ENCODE data around the gene GPR21. TPM values are rescaled to one million over a fixed set of nuclear protein-coding genes. Genes with fewer than 3 reads are reported as not detected.

The GPR21 gene
- total and polyA plus RNA-seq, 2 experiments from 2014 or later = 0.90 TPM; not detected in 1

GRCh38 chr9:123080444-123080843 lies 47.0 kb downstream of the GPR21 start:
- Histone ChIP-seq H3K79me2 (replicated peaks; ENCODE audit: insufficient read depth) (no peaks in the 10 kb centered on the region), H3K27ac (ENCODE audit: low read depth) (no peak overlapping the region), H3K9me2 (ENCODE audit: insufficient read depth) (no peaks in the 10 kb centered on the region), H4K20me1 (replicated peaks; ENCODE audit: insufficient read depth) (no peaks in the 10 kb centered on the region; the same call in 1 of the 2 replicates), H3K27me3 (ENCODE audit: insufficient read depth) (no peaks in the 10 kb centered on the region), H3K4me3 (no peak overlapping the region), H3K4me2 (no peak overlapping the region), H3K36me3 (ENCODE audit: insufficient read depth) (peaks cover 4% of the 10 kb centered on the region), H3F3A (replicated peaks; ENCODE audit: low read depth) (no peaks in the 10 kb centered on the region), H2AFZ (no peak overlapping the region), H3K4me1 (ENCODE audit: insufficient read depth) (peaks cover 20% of the 10 kb centered on the region)
- H3K27me3 Mint-ChIP-seq (ENCODE audit: insufficient read depth, low read depth, poor library complexity) = peaks cover 2% of the 10 kb centered on the region
- TF ChIP-seq ZNF114 (CRISPR knock-in tag; IDR thresholded peaks at IDR 0.05) (no peak), STAT1 (IDR thresholded peaks at IDR 0.05; ENCODE audit: unreplicated experiment) (no peak), CREB1 (CRISPR knock-in tag; IDR thresholded peaks at IDR 0.05; ENCODE audit: low read depth) (no peak), JUNB (IDR thresholded peaks at IDR 0.05; ENCODE audit: unreplicated experiment) (no peak), EZH2 (IDR thresholded peaks at IDR 0.05; ENCODE audit: low read depth, unreplicated experiment) (no peak), CTCF (conservative IDR thresholded peaks at IDR 0.05; ENCODE audit: low read depth in 2 of 2) (no peak), ZNF331 (CRISPR knock-in tag; IDR thresholded peaks at IDR 0.05; ENCODE audit: low read depth) (no peak), EZH2phosphoT487 (IDR thresholded peaks at IDR 0.05; ENCODE audit: unreplicated experiment) (no peak), NANOG (IDR thresholded peaks at IDR 0.05; ENCODE audit: borderline replicate concordance) (no peak), POLR2AphosphoS5 (IDR thresholded peaks at IDR 0.05; ENCODE audit: low read depth) (no peak)
- TF ChIP-seq, protein P1, sequence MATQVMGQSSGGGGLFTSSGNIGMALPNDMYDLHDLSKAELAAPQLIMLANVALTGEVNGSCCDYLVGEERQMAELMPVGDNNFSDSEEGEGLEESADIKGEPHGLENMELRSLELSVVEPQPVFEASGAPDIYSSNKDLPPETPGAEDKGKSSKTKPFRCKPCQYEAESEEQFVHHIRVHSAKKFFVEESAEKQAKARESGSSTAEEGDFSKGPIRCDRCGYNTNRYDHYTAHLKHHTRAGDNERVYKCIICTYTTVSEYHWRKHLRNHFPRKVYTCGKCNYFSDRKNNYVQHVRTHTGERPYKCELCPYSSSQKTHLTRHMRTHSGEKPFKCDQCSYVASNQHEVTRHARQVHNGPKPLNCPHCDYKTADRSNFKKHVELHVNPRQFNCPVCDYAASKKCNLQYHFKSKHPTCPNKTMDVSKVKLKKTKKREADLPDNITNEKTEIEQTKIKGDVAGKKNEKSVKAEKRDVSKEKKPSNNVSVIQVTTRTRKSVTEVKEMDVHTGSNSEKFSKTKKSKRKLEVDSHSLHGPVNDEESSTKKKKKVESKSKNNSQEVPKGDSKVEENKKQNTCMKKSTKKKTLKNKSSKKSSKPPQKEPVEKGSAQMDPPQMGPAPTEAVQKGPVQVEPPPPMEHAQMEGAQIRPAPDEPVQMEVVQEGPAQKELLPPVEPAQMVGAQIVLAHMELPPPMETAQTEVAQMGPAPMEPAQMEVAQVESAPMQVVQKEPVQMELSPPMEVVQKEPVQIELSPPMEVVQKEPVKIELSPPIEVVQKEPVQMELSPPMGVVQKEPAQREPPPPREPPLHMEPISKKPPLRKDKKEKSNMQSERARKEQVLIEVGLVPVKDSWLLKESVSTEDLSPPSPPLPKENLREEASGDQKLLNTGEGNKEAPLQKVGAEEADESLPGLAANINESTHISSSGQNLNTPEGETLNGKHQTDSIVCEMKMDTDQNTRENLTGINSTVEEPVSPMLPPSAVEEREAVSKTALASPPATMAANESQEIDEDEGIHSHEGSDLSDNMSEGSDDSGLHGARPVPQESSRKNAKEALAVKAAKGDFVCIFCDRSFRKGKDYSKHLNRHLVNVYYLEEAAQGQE (IDR thresholded peaks at IDR 0.05; ENCODE audit: unreplicated experiment) = no peak
- peaks cover 38% of the 10 kb centered on the region for H3K4me1 Mint-ChIP-seq
- no peak overlapping the region for H3K4me3 Mint-ChIP-seq
- no peaks in the 10 kb centered on the region for H3K9me3 Mint-ChIP-seq
- ATAC-seq (no peak), DNase-seq (ENCODE audit: low spot score) (no peak)
- H3K27ac Mint-ChIP-seq = no peak overlapping the region
- peaks cover 48% of the 10 kb centered on the region for H3K36me3 Mint-ChIP-seq (ENCODE audit: low read depth)

DNA sequence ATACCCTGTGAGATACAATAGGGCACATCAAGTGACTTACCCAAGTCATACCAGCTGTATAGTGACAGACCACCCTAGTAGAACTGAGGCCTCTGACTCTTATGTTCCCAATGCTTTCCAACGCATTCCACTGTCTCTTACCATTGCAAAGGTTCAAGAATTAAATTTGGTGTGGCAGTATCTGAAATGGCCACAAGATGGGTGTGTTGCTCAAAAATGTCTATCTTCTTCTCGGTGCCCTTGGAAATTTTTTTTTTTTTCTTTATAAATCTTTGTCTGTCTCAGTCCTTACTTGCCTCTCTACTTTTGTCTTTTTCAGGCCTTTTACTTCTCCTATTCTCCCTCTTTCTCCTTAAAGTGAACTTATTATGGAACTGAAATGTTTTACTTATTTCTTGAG lies 48.4 kb downstream of the GPR21 start:
- no peak overlapping the region for H3K27ac Mint-ChIP-seq
- peak; percentile 84 for DNase-seq (ENCODE audit: low spot score)

More for the DNA sequence above, 48.4 kb downstream of the GPR21 start:
- Histone ChIP-seq H3K79me2 (replicated peaks; ENCODE audit: insufficient read depth) (no peaks in the 10 kb centered on the region), H3F3A (replicated peaks; ENCODE audit: low read depth) (no peaks in the 10 kb centered on the region), H3K4me3 (no peak overlapping the region), H3K27ac (ENCODE audit: low read depth) (no peak overlapping the region), H2AFZ (no peak overlapping the region), H3K4me2 (no peak overlapping the region), H3K36me3 (ENCODE audit: insufficient read depth) (peaks cover 4% of the 10 kb centered on the region), H3K27me3 (ENCODE audit: insufficient read depth) (no peaks in the 10 kb centered on the region), H3K9me2 (ENCODE audit: insufficient read depth) (no peaks in the 10 kb centered on the region), H4K20me1 (replicated peaks; ENCODE audit: insufficient read depth) (no peaks in the 10 kb centered on the region; the same call in 1 of the 2 replicates), H3K4me1 (ENCODE audit: insufficient read depth) (peaks cover 17% of the 10 kb centered on the region)
- Mint-ChIP-seq H3K4me1 (peaks cover 33% of the 10 kb centered on the region), H3K27me3 (ENCODE audit: insufficient read depth, low read depth, poor library complexity) (peaks cover 2% of the 10 kb centered on the region), H3K4me3 (no peak overlapping the region), H3K9me3 (no peaks in the 10 kb centered on the region), H3K36me3 (ENCODE audit: low read depth) (peaks cover 51% of the 10 kb centered on the region)
- ATAC-seq = peak; percentile 79
- TF ChIP-seq CTCF (conservative IDR thresholded peaks at IDR 0.05; ENCODE audit: low read depth in 2 of 2) (peak; percentile 67 to 79), POLR2AphosphoS5 (IDR thresholded peaks at IDR 0.05; ENCODE audit: low read depth) (no peak)
